HCT116 (cell line): ENCODE data around the gene IL31. TPM values are rescaled to one million over a fixed set of nuclear protein-coding genes. Genes with fewer than 3 reads are reported as not detected.

Experiments
- ATAC-seq: fragments of 200-7000 bp; cut with Tn5 transposase; 2 replicates; pipeline ENCODE4 v1.9.1; 2020; ENCODE audit warnings: mild to moderate bottlenecking, moderate library complexity
- BruUV-seq: library from RNA; stranded (reverse); fragments of 400-500 nt; replicated peaks from 2 replicates; lab custom pipeline; 2021; lab: Mats Ljungman, UMichigan
- CTCF ChIA-PET: fragments of 300-600 bp; sonication (Branson Sonifier 250); formaldehyde crosslinking; loops from one replicate; lab custom pipeline; 2021; ENCODE audit warnings: antibody characterized with exemption; lab: Charles Lee
- POLR2A ChIA-PET: fragments of 300-600, 350-600 bp; sonication (Branson Sonifier 250); formaldehyde crosslinking; loops from one replicate; lab custom pipeline; 2021; ENCODE audit warnings: antibody characterized with exemption; lab: Charles Lee
- RAD21 ChIA-PET, 2 experiments: fragments of 300-600 bp; sonication (Branson Sonifier 250); formaldehyde crosslinking; loops; one replicate each; lab custom pipeline; 2023; ENCODE audit warnings: low total read pairs in 2 of 2; ENCODE audit not compliant: uncharacterized antibody in 2 of 2, unreplicated experiment in 2 of 2, low non-redundant PET in 1 of 2; lab: Charles Lee
- DNase-seq: peaks from one replicate; pipeline ENCODE4 v3.0.0-alpha.2; 2010; ENCODE audit warnings: low read depth, low spot score
- H2AFZ ChIP-seq: fragments of 200-600 bp; shearing (Covaris generic), sonication (generic); 2 replicates; pipeline ENCODE4 v1.6.1; 2017; ENCODE audit warnings: low read depth, mixed run types, mixed read lengths, antibody characterized with exemption, low read length; ENCODE audit not compliant: poor library complexity, severe bottlenecking
- H3K27ac ChIP-seq: 2 replicates; pipeline ENCODE4 v1.5.1; 2012; ENCODE audit warnings: low read depth, low read length
- H3K27me3 ChIP-seq: fragments of 200-600 bp; sonication (generic); 2 replicates; pipeline ENCODE4 v1.6.1; 2016; ENCODE audit warnings: mixed run types, low read length, mixed read lengths; ENCODE audit not compliant: insufficient read depth
- H3K36me3 ChIP-seq, 2 experiments: fragments of 200-500 bp in 1 of 2; fragments of 200-600 bp in 1 of 2; sonication (Bioruptor generic) in 1 of 2; sonication (generic) in 1 of 2; 2 replicates each; pipeline versions ENCODE4 v1.5.1 to v1.6.1; 2014 to 2016; ENCODE audit warnings: low read length in 2 of 2, inconsistent platforms in 1 of 2, mixed read lengths in 1 of 2, mixed run types in 1 of 2; ENCODE audit not compliant: insufficient read depth in 2 of 2, control insufficient read depth in 1 of 2
- H3K4me1 ChIP-seq, 2 experiments: fragments of 200-600 bp in 1 of 2; sonication (generic) in 1 of 2; 2 replicates each; pipeline versions ENCODE4 v1.5.1 to v1.6.1; 2012 to 2017; ENCODE audit warnings: low read length in 2 of 2, inconsistent platforms in 1 of 2, mild to moderate bottlenecking in 1 of 2, mixed read lengths in 1 of 2, mixed run types in 1 of 2, moderate library complexity in 1 of 2; ENCODE audit not compliant: insufficient read depth in 2 of 2, control insufficient read depth in 1 of 2
- H3K4me2 ChIP-seq: fragments of 200-600 bp; sonication (generic); 2 replicates; pipeline ENCODE4 v1.6.1; 2017; ENCODE audit warnings: mixed run types, low read length, mixed read lengths
- H3K4me3 ChIP-seq, 2 experiments: fragments of 200-600 bp in 1 of 2; sonication (generic) in 1 of 2; replicated peaks in 1 of 2; 2 replicates each; pipeline ENCODE4 v1.5.1; 2011 to 2016; ENCODE audit warnings: low read length in 2 of 2, control low read depth in 1 of 2, low read depth in 1 of 2, mild to moderate bottlenecking in 1 of 2, mixed read lengths in 1 of 2, mixed run types in 1 of 2
- H3K79me2 ChIP-seq: fragments of 200-600 bp; sonication (generic); 2 replicates; pipeline ENCODE4 v1.6.1; 2017; ENCODE audit warnings: mild to moderate bottlenecking, mixed run types, low read length, moderate library complexity, mixed read lengths; ENCODE audit not compliant: insufficient read depth
- H3K9ac ChIP-seq: fragments of 200-600 bp; sonication (generic); 2 replicates; pipeline ENCODE4 v1.6.1; 2016; ENCODE audit warnings: low read length, mixed read lengths
- H3K9me2 ChIP-seq: fragments of 200-600 bp; sonication (generic), shearing (Covaris generic); 2 replicates; pipeline ENCODE4 v1.6.1; 2017; ENCODE audit warnings: mixed run types, mild to moderate bottlenecking, moderate library complexity; ENCODE audit not compliant: insufficient read depth
- H3K9me3 ChIP-seq, 2 experiments: fragments of 200-500 bp in 1 of 2; fragments of 200-600 bp in 1 of 2; sonication (Bioruptor generic) in 1 of 2; sonication (generic) in 1 of 2; 2 replicates each; pipeline ENCODE4 v1.6.1; 2014 to 2017; ENCODE audit warnings: low read length in 2 of 2, mixed read lengths in 2 of 2, inconsistent platforms in 1 of 2, low read depth in 1 of 2, mild to moderate bottlenecking in 1 of 2, mixed run types in 1 of 2, moderate library complexity in 1 of 2; ENCODE audit not compliant: control insufficient read depth in 1 of 2, insufficient read depth in 1 of 2
- H4K20me1 ChIP-seq: fragments of 200-600 bp; sonication (generic), shearing (Covaris generic); 2 replicates; pipeline ENCODE4 v1.6.1; 2017; ENCODE audit warnings: mixed run types, mild to moderate bottlenecking, moderate library complexity; ENCODE audit not compliant: insufficient read depth
- ELF1 ChIP-seq: IDR thresholded peaks from 2 replicates; pipeline ENCODE4 v1.6.1; 2012; ENCODE audit warnings: low read depth, borderline replicate concordance
- EZH2 ChIP-seq: fragments of 200-600 bp; sonication (generic); IDR thresholded peaks from 2 replicates; pipeline ENCODE4 v1.6.1; 2017; ENCODE audit warnings: antibody characterized with exemption, mixed run types
- RAD21 ChIP-seq: IDR thresholded peaks from 2 replicates; pipeline ENCODE4 v1.6.1; 2012; ENCODE audit warnings: low read depth, mild to moderate bottlenecking
- SIN3A ChIP-seq: IDR thresholded peaks from 2 replicates; pipeline ENCODE4 v1.6.1; 2012; ENCODE audit warnings: low read depth
- TCF7L2 ChIP-seq: IDR thresholded peaks from 2 replicates; pipeline ENCODE4 v1.7.0; 2011; ENCODE audit warnings: borderline replicate concordance, inconsistent platforms; ENCODE audit not compliant: insufficient read depth, insufficient read length; ENCODE audit errors: extremely low read depth
- YY1 ChIP-seq: IDR thresholded peaks from 2 replicates; pipeline ENCODE4 v1.6.1; 2011; ENCODE audit warnings: low read length, low read depth, moderate library complexity, mild to moderate bottlenecking; ENCODE audit not compliant: insufficient replicate concordance; ENCODE audit errors: extremely low read depth
- ZFX ChIP-seq: fragments of 450-650 bp; IDR thresholded peaks from 2 replicates; pipeline ENCODE4 v1.6.1; 2017
- ZNF274 ChIP-seq: fragments of 200-500 bp; sonication (Bioruptor generic); IDR thresholded peaks from 2 replicates; pipeline ENCODE4 v1.6.1; 2014; ENCODE audit warnings: mild to moderate bottlenecking, low read depth, low read length, inconsistent platforms
- intact Hi-C: fragments of 100-400 bp; cut with micrococcal nuclease; formaldehyde crosslinking; loops from 2 replicates; pipeline ENCODE4 v1.10.0; 2022
- total RNA-seq: library from RNA; stranded (reverse); gene quantifications from one replicate; pipeline ENCODE4 v1.2.1, GENCODE V29; 2021; ENCODE audit not compliant: unreplicated experiment
- TF ChIP-seq, protein P1 (sequence below): IDR thresholded peaks from 2 replicates; pipeline ENCODE4 v1.6.1; 2012
- TF ChIP-seq, protein P2 (sequence below): IDR thresholded peaks from 2 replicates; pipeline ENCODE4 v1.6.1; 2012

Gene IL31
- total RNA-seq, 1 experiment from 2014 or later: not detected

DNA sequence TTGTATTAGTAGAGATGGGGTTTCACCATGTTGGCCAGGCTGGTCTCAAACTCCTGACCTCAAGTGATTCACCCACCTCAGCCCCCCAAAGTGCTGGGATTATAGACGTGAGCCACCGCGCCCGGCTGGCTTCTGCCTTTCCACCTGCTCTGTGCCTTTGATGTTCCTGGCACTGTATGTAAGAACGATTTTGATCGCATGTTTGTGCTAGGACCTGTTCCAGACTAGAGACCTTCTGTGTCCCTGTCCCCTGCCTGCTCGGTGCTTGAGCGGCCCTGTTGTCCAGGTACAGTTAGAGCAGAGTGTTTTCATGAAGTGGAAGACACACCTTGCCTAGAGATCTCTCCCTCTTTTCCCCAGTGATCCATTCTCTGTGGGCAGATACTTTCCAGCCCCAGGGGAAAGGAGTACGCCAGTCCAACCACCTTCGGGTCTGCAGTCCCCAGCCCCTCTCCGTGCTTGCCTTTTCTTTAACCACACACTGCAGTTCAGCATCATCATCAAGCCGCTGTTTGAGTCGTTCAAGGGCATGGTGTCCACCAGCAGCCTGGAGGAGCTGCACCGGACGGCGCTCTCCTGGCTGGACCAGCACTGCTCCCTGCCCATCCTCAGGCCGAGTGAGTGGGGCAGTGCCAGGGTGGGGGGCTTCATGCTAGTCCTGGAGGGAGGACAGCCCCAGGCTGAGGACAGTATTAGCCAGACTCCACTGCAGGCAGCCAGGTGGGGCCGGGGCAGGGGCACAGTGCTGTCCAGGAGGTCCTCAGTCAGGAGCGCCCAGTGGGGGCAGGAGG is 33.4 kb downstream of the IL31 start:
- Histone ChIP-seq H2AFZ (no peak overlapping the region), H3K4me2 (no peak overlapping the region), H3K27me3 (no peaks in the 10 kb centered on the region), H3K9me2 (no peaks in the 10 kb centered on the region), H4K20me1 (no peaks in the 10 kb centered on the region), H3K9me3 (no peaks in the 10 kb centered on the region), H3K9ac (no peak overlapping the region), H3K36me3 (peaks cover 7 to 25% of the 10 kb centered on the region in 2 experiments; a peak in 3 of 4 replicates), H3K79me2 (no peaks in the 10 kb centered on the region), H3K4me3 (no peak overlapping the region), H3K27ac (no peak overlapping the region), H3K4me1 (no peaks in the 10 kb centered on the region)
- intact Hi-C loops: no loop called here
- CTCF ChIA-PET: no interaction called here
- POLR2A ChIA-PET: no interaction called here
- RAD21 ChIA-PET: no interaction called here
- DNase-seq (no peak), ATAC-seq (no peak)
- no TSS peak for BruUV-seq
- TF ChIP-seq SIN3A (no peak), EZH2 (no peak)

DNA sequence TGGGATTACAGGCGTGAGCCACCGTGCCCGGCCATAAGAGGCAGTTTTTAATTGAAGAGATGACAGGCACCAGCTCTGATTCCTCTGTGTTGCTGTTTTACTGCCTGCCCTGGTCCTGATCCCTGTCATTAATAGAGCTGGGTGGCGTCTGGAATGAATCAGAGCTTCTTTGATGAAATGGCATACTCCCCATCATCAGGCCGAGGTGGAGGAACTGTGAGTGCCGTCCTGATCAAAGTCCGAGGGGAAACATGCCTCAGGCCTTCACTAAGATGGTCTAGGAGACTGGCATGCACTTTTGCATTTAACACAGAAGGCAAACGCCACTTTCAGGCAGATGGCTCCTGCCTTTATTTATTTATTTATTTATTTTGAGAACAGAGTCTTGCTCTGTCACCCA is 34.1 kb downstream of the IL31 start:
- Histone ChIP-seq H3K9me2 (no peaks in the 10 kb centered on the region), H3K9ac (no peak overlapping the region), H3K27ac (no peak overlapping the region), H3K79me2 (no peaks in the 10 kb centered on the region), H3K9me3 (no peaks in the 10 kb centered on the region), H2AFZ (no peak overlapping the region), H3K4me1 (no peaks in the 10 kb centered on the region), H3K36me3 (peaks cover 7 to 28% of the 10 kb centered on the region in 2 experiments; a peak in 3 of 4 replicates)
- CTCF ChIA-PET: no interaction called here
- no TSS peak for BruUV-seq
- RAD21 ChIA-PET: no interaction called here
- DNase-seq: no peak
- TF ChIP-seq EZH2 (no peak), ZFX (no peak), YY1 (no peak), RAD21 (no peak), ZNF274 (no peak), TCF7L2 (no peak), ELF1 (no peak)
- TF ChIP-seq, protein P1, sequence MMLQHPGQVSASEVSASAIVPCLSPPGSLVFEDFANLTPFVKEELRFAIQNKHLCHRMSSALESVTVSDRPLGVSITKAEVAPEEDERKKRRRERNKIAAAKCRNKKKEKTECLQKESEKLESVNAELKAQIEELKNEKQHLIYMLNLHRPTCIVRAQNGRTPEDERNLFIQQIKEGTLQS: no peak
- TF ChIP-seq, protein P2, sequence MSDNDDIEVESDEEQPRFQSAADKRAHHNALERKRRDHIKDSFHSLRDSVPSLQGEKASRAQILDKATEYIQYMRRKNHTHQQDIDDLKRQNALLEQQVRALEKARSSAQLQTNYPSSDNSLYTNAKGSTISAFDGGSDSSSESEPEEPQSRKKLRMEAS: no peak
- TF ChIP-seq, all 23 proteins: peak for 0
- no peak for ATAC-seq
- H4K20me1 ChIP-seq: no peaks in the 10 kb centered on the region
- no peak overlapping the region for H3K4me3 ChIP-seq
- POLR2A ChIA-PET: no interaction called here
- no peak overlapping the region for H3K4me2 ChIP-seq
- intact Hi-C loops: no loop called here
- H3K27me3 ChIP-seq: no peaks in the 10 kb centered on the region
